GM12875 (cell line): ENCODE data around the gene FBXL19.
"Not testable (repeated sequence)": the region's sequence is repeated elsewhere in the genome, so short reads cannot be mapped to it uniquely, and the experiment has no call there.

Experiments used
- H3K4me3 ChIP-seq: one replicate; pipeline ENCODE4 v1.5.1; 2011; ENCODE audit warnings: low read depth, low read length, control low read depth
- CTCF ChIP-seq: IDR thresholded peaks from 2 replicates; pipeline ENCODE4 v1.5.1; 2011; ENCODE audit warnings: low read depth, mild to moderate bottlenecking, control low read depth, inconsistent platforms, low read length, moderate library complexity, borderline replicate concordance; ENCODE audit not compliant: insufficient read depth

Gene FBXL19

DNA sequence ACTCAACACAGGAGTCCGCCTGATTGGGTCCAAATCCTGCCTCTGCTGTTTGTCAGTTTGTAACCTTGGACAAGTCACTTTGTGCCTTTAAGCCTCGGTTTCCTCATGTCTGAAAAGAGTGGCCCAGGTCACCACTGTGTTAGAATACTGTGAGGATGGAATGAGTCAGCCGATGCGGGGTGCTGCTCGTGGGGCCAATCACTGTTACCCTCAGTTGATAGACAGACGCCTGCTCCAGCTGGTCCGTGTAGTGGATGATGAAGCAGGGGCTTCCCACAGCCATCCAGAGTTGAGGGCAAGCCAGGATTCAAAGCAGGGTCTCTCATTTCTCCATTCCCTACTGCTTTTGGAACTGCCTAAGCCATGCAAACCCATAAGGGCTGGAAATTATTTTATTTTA, 5.8 kb downstream of the FBXL19 start:
- H3K4me3 ChIP-seq: no peak overlapping the region

GRCh38 chr16:30930160-30930571, 6.8 kb downstream of the FBXL19 start:
- H3K4me3 ChIP-seq: no peak overlapping the region
- TF ChIP-seq CTCF: no peak

More for the DNA sequence above, 5.8 kb downstream of the FBXL19 start:
- no peak for TF ChIP-seq CTCF

GRCh38 chr16:30931068-30931650, 7.8 kb downstream of the FBXL19 start:
- TF ChIP-seq CTCF: no peak

DNA sequence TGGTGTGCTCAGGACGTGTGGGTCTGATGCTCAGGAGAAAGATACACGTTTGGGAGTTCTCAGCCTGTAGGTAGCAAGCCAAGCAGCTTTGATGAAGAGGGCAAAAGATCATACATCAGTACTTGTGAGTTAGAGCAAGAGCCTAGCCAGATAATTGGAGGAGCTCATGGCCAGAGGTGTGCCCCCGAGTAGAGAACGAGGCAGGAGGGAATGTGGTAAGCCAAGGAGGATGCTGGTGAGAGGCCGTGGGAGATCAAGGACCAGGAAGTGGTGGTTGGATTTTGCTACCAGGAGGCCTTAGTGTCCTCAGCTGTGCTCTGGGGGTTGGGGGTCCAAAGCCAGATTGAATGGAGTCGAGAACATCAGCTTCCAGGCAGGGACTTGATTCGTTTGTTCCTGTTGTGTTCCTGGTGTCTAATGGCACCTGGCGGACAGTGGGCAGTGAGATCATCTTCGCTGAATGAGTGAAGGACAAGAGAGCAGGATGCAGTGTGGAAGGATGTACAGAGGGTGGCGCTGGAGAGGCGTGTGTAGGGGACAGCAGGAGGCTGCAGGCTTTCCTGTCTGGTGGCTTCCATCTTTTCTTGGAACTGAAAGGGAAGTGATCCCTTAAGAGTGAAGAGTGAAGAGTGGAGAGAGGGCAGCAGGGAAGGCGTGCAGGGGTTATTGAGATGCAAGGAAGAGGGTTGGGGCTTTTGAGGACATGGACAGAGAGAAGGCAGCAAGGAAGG, 11.6 kb downstream of the FBXL19 start:
- no peak overlapping the region for H3K4me3 ChIP-seq
- TF ChIP-seq CTCF: peak; percentile 68

More at GRCh38 chr16:30931068-30931650, 7.8 kb downstream of the FBXL19 start:
- no peak overlapping the region for H3K4me3 ChIP-seq

GRCh38 chr16:30937692-30938091, 14.3 kb downstream of the FBXL19 start:
- no peak for TF ChIP-seq CTCF
- H3K4me3 ChIP-seq: no peak overlapping the region

DNA sequence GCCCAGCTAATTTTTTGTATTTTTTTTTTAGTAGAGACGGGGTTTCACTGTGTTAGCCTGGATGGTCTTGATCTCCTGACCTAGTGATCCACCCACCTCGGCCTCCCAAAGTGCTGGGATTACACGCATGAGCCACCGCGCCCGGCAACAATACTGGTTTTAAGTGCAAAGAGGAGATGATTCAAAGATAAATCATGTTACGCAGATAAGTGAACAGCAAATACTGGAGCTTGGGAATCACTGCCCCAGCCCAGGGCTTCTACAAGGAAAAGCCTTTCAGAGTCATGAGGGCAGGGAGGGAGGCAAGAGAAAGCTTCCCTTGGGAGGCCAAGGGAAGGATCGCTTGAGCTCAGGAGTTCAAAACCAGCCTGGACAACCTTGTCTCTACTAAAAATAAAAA, 16.2 kb downstream of the FBXL19 start:
- H3K4me3 ChIP-seq: not testable (repeated sequence)

DNA sequence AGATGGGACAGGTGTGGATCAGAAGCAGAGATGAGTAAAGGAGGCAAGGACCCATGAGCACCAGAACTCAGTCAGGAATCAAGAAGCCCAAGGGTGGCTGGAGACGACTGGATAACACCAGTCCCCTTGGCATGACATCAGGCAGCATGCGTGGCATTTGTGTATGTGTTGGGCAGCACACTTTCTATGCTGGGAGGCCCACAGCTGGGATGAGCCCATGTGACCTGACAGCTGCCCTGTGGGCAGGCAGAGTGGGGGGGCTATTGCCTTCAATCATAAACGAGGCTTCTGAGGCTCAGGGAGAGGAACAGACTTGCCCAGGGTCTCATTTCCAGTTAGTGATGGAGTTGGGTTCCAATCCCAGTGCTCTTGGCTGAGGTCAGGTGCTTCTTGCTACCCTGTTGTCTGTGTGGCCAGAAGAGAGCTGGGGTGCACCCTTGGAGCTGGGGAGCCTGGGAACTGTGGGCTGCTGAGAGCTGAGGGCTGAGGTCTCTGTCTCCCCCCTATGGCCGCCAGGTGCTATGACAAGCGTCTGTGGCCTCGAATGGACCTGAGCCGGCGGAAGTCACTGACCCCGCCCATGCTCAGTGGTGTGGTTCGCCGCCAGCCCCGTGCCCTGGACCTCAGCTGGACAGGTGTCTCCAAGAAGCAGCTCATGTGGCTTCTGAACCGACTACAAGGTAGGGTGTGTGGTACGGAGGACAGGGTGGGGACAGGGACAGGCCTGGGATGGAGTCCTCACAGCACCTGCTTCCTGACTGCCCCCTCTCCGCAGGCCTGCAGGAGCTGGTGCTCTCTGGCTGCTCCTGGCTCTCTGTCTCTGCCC, 18.4 kb downstream of the FBXL19 start:
- TF ChIP-seq CTCF: peak; percentile 98
- H3K4me3 ChIP-seq: no peak overlapping the region
